Activated CD4-positive, alpha-beta T cell treated with anti-CD3 and anti-CD28 coated beads, Interleukin-2, amount 10 ng/mL, durations not matched to agents 24 days and 14 days (primary cell): ENCODE results near the gene ACAA2. TPM values are rescaled to one million over a fixed set of nuclear protein-coding genes. Genes with fewer than 3 reads are reported as not detected.
"Not testable (repeated sequence)": the region's sequence is repeated elsewhere in the genome, so short reads cannot be mapped to it uniquely, and the experiment has no call there.

ENCODE experiments used
- DNase-seq: peaks from one replicate; pipeline ENCODE4 v3.0.0; 2022
- H3K27ac Mint-ChIP-seq: one replicate; pipeline ENCODE4 v1.8.0; 2022; ENCODE audit warnings: mild to moderate bottlenecking, mixed read lengths
- H3K27me3 Mint-ChIP-seq: one replicate; pipeline ENCODE4 v1.8.0; 2022; ENCODE audit warnings: mixed read lengths
- H3K36me3 Mint-ChIP-seq: one replicate; pipeline ENCODE4 v1.8.0; 2022; ENCODE audit warnings: low read depth, mild to moderate bottlenecking, mixed read lengths
- H3K4me1 Mint-ChIP-seq: one replicate; pipeline ENCODE4 v1.8.0; 2021; ENCODE audit warnings: mixed read lengths
- H3K4me3 Mint-ChIP-seq: one replicate; pipeline ENCODE4 v1.8.0; 2022; ENCODE audit warnings: mild to moderate bottlenecking, moderate library complexity, mixed read lengths
- H3K9me3 Mint-ChIP-seq: one replicate; pipeline ENCODE4 v1.8.0; 2021; ENCODE audit warnings: mixed read lengths
- intact Hi-C: fragments of 100-400 bp; cut with micrococcal nuclease; formaldehyde crosslinking; loops from one replicate; pipeline ENCODE4 v1.15.1; 2023
- total RNA-seq: library from RNA; stranded (reverse); gene quantifications from 2 replicates; pipeline ENCODE4 v1.2.3, GENCODE V29; 2022

The ACAA2 gene
- total RNA-seq, 1 donor from 2014 or later, result 69.7 TPM

GRCh38 chr18:49839012-49839411, 25.7 kb upstream of the ACAA2 start:
- H3K4me3 Mint-ChIP-seq, result no peak overlapping the region
- no peak for DNase-seq
- H3K4me1 Mint-ChIP-seq, result peaks cover 3% of the 10 kb centered on the region
- no peaks in the 10 kb centered on the region for H3K27me3 Mint-ChIP-seq
- H3K36me3 Mint-ChIP-seq, result peaks cover 2% of the 10 kb centered on the region
- H3K9me3 Mint-ChIP-seq, result no peaks in the 10 kb centered on the region
- H3K27ac Mint-ChIP-seq, result no peak overlapping the region
- intact Hi-C loops, result no loop called here

GRCh38 chr18:49838381-49838780, 25.0 kb upstream of the ACAA2 start:
- intact Hi-C loops, result no loop called here
- no peak overlapping the region for H3K4me3 Mint-ChIP-seq
- H3K4me1 Mint-ChIP-seq, result peaks cover 2% of the 10 kb centered on the region
- H3K27me3 Mint-ChIP-seq, result no peaks in the 10 kb centered on the region
- H3K9me3 Mint-ChIP-seq, result no peaks in the 10 kb centered on the region
- DNase-seq, result no peak
- no peak overlapping the region for H3K27ac Mint-ChIP-seq
- H3K36me3 Mint-ChIP-seq, result peaks cover 2% of the 10 kb centered on the region

- H3K4me3 Mint-ChIP-seq, result no peak overlapping the region
- intact Hi-C loops, result no loop called here
- H3K4me1 Mint-ChIP-seq, result no peaks in the 10 kb centered on the region
- H3K27me3 Mint-ChIP-seq, result no peaks in the 10 kb centered on the region
- H3K27ac Mint-ChIP-seq, result no peak overlapping the region
- no peaks in the 10 kb centered on the region for H3K9me3 Mint-ChIP-seq
- H3K36me3 Mint-ChIP-seq, result peaks cover 2% of the 10 kb centered on the region
- no peak for DNase-seq
Observed at GRCh38 chr18:49837889-49838288, 24.6 kb upstream of the ACAA2 start.

- H3K4me3 Mint-ChIP-seq, H3K36me3 Mint-ChIP-seq, H3K9me3 Mint-ChIP-seq, H3K4me1 Mint-ChIP-seq, intact Hi-C loops, H3K27me3 Mint-ChIP-seq, DNase-seq, H3K27ac Mint-ChIP-seq: not testable (repeated sequence)
Observed at GRCh38 chr18:49837316-49837835, 24.0 kb upstream of the ACAA2 start.

- H3K27me3 Mint-ChIP-seq, result no peaks in the 10 kb centered on the region
- peaks cover 2% of the 10 kb centered on the region for H3K36me3 Mint-ChIP-seq
- DNase-seq, result no peak
- no peaks in the 10 kb centered on the region for H3K9me3 Mint-ChIP-seq
- intact Hi-C loops, result no loop called here
- no peak overlapping the region for H3K27ac Mint-ChIP-seq
- no peak overlapping the region for H3K4me3 Mint-ChIP-seq
- no peaks in the 10 kb centered on the region for H3K4me1 Mint-ChIP-seq
Observed at GRCh38 chr18:49835405-49835804, 22.1 kb upstream of the ACAA2 start.

GRCh38 chr18:49834258-49834657, 20.9 kb upstream of the ACAA2 start:
- no peaks in the 10 kb centered on the region for H3K4me1 Mint-ChIP-seq
- intact Hi-C loops, result no loop called here
- no peaks in the 10 kb centered on the region for H3K27me3 Mint-ChIP-seq
- DNase-seq, result no peak
- no peak overlapping the region for H3K4me3 Mint-ChIP-seq
- peaks cover 2% of the 10 kb centered on the region for H3K36me3 Mint-ChIP-seq
- no peaks in the 10 kb centered on the region for H3K9me3 Mint-ChIP-seq
- no peak overlapping the region for H3K27ac Mint-ChIP-seq

GRCh38 chr18:49833814-49834213, 20.5 kb upstream of the ACAA2 start:
- intact Hi-C loops, result no loop called here
- Mint-ChIP-seq H3K36me3 (peaks cover 2% of the 10 kb centered on the region), H3K4me1 (no peaks in the 10 kb centered on the region), H3K27ac (no peak overlapping the region), H3K4me3 (no peak overlapping the region), H3K27me3 (no peaks in the 10 kb centered on the region), H3K9me3 (peaks cover 2% of the 10 kb centered on the region)
- DNase-seq, result no peak

GRCh38 chr18:49832221-49832647, 18.9 kb upstream of the ACAA2 start:
- H3K4me3 Mint-ChIP-seq, result no peak overlapping the region
- peaks cover 7% of the 10 kb centered on the region for H3K36me3 Mint-ChIP-seq
- H3K9me3 Mint-ChIP-seq, result peaks cover 16% of the 10 kb centered on the region
- DNase-seq, result no peak
- intact Hi-C loops, result no loop called here
- H3K27ac Mint-ChIP-seq, result no peak overlapping the region
- no peaks in the 10 kb centered on the region for H3K4me1 Mint-ChIP-seq
- H3K27me3 Mint-ChIP-seq, result no peaks in the 10 kb centered on the region

GRCh38 chr18:49827996-49828395, 14.7 kb upstream of the ACAA2 start:
- H3K4me1 Mint-ChIP-seq, result no peaks in the 10 kb centered on the region
- intact Hi-C loops, result no loop called here
- H3K27ac Mint-ChIP-seq, result no peak overlapping the region
- H3K36me3 Mint-ChIP-seq, result peaks cover 16% of the 10 kb centered on the region
- no peak for DNase-seq
- H3K9me3 Mint-ChIP-seq, result peaks cover 20% of the 10 kb centered on the region
- no peaks in the 10 kb centered on the region for H3K27me3 Mint-ChIP-seq
- H3K4me3 Mint-ChIP-seq, result no peak overlapping the region

GRCh38 chr18:49819823-49820671, 6.7 kb upstream of the ACAA2 start:
- Mint-ChIP-seq H3K4me3 (peak overlapping the region; percentile 60), H3K27ac (peak overlapping the region; percentile 92), H3K36me3 (peaks cover 29% of the 10 kb centered on the region), H3K4me1 (peaks cover 56% of the 10 kb centered on the region), H3K9me3 (no peaks in the 10 kb centered on the region), H3K27me3 (no peaks in the 10 kb centered on the region)
- peak; percentile 87 for DNase-seq
- intact Hi-C loops, result loop anchor here (1.0 kb wide), 1 partner anchor 8 kb away; no protein-coding TSS in a partner anchor

GRCh38 chr18:49819071-49819662, 5.8 kb upstream of the ACAA2 start:
- H3K4me1 Mint-ChIP-seq, result peaks cover 58% of the 10 kb centered on the region
- no peaks in the 10 kb centered on the region for H3K9me3 Mint-ChIP-seq
- H3K4me3 Mint-ChIP-seq, result peak overlapping the region; percentile 60
- H3K27ac Mint-ChIP-seq, result peak overlapping the region; percentile 92
- H3K27me3 Mint-ChIP-seq, result no peaks in the 10 kb centered on the region
- DNase-seq, result no peak
- peaks cover 30% of the 10 kb centered on the region for H3K36me3 Mint-ChIP-seq
- intact Hi-C loops, result no loop called here

GRCh38 chr18:49817947-49818346, 4.6 kb upstream of the ACAA2 start:
- H3K4me1 Mint-ChIP-seq, result peaks cover 58% of the 10 kb centered on the region
- peak overlapping the region; percentile 60 for H3K4me3 Mint-ChIP-seq
- intact Hi-C loops, result no loop called here
- H3K36me3 Mint-ChIP-seq, result peaks cover 30% of the 10 kb centered on the region
- H3K9me3 Mint-ChIP-seq, result no peaks in the 10 kb centered on the region
- peak overlapping the region; percentile 13 for H3K27ac Mint-ChIP-seq
- H3K27me3 Mint-ChIP-seq, result no peaks in the 10 kb centered on the region
- DNase-seq, result no peak

GRCh38 chr18:49815927-49816326, 2.6 kb upstream of the ACAA2 start:
- no peaks in the 10 kb centered on the region for H3K9me3 Mint-ChIP-seq
- H3K4me3 Mint-ChIP-seq, result no peak overlapping the region
- intact Hi-C loops, result no loop called here
- H3K4me1 Mint-ChIP-seq, result peaks cover 66% of the 10 kb centered on the region
- DNase-seq, result no peak
- H3K27me3 Mint-ChIP-seq, result no peaks in the 10 kb centered on the region
- H3K27ac Mint-ChIP-seq, result no peak overlapping the region
- peaks cover 32% of the 10 kb centered on the region for H3K36me3 Mint-ChIP-seq

GRCh38 chr18:49814147-49814499, 790 bp upstream of the ACAA2 start:
- intact Hi-C loops, result loop anchor here (1.0 to 5.0 kb wide), 5 partner anchors 25 to 560 kb away; partner anchors contain the start of genes CFAP53 and CXXC1
- peaks cover 40% of the 10 kb centered on the region for H3K36me3 Mint-ChIP-seq

More at GRCh38 chr18:49814147-49814499, 790 bp upstream of the ACAA2 start:
- peak overlapping the region; percentile 91 for H3K4me3 Mint-ChIP-seq
- H3K27me3 Mint-ChIP-seq, result no peaks in the 10 kb centered on the region
- peak overlapping the region; percentile 95 for H3K27ac Mint-ChIP-seq
- peaks cover 4% of the 10 kb centered on the region for H3K9me3 Mint-ChIP-seq
- no peak for DNase-seq
- H3K4me1 Mint-ChIP-seq, result peaks cover 57% of the 10 kb centered on the region
